Measurements from ENCODE around the gene CCDC183. TPM values are rescaled to one million over a fixed set of nuclear protein-coding genes. Genes with fewer than 3 reads are reported as not detected.

The CCDC183 gene
- total RNA-seq, 1 experiment from 2014 or later = 3.6 TPM

DNA sequence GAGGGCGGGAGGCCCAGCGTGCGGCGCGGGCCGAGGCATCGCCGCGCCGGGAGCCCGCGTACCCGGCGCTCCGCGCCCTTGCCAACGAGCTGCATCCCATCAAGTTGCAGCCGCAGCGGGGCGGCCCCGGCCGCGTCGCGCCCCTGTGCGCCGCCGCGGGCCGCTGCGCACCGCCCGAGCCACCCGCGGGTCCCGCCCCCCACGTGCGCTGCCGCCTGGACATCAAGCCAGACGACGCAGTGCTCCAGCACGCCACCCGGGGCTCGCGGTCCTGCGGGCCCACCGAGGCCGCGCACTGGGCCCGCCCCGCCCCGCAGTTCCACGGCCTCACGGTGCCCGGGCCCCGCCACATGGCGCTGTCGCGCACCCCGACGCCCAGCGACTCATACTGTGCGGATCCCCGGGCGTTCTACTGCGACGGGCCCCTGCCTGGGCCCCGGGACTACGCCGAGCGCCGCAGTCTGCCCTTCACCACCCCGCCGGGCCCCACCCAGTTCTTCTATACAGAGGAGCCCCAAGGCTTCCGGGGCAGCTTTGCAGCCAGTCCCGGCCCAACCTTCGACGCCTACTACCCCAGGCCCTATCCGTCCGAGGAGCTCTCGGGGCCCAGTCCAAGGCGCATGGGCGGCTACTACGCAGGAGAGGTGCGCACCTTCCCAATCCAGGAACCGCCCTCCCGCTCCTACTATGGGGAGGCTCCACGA, 48.8 kb downstream of the CCDC183 start:
- H3F3A ChIP-seq (ENCODE audit: insufficient read depth, low read depth) = peaks cover 14% of the 10 kb centered on the region
- BruUV-seq (replicated peaks) = no TSS peak
- H3K4me2 ChIP-seq = peak overlapping the region; percentile 51; the same call in 1 of the 2 replicates
- H3K9me3 ChIP-seq (ENCODE audit: insufficient read depth, low read depth) = no peaks in the 10 kb centered on the region
- H3K4me3 ChIP-seq = no peak overlapping the region; the same call in 1 of the 2 replicates
- H3K27me3 ChIP-seq (ENCODE audit: insufficient read depth, low read depth) = no peaks in the 10 kb centered on the region
- DNase-seq = no peak
- intact Hi-C loops (cut with micrococcal nuclease; ENCODE audit: unreplicated experiment) = loop anchor here (5.0 kb wide), 2 partner anchors 152 to 182 kb away; partner anchors contain the start of genes ABCA2 and CLIC3
- no peak overlapping the region for H2AFZ ChIP-seq
- POLR2A ChIA-PET (ENCODE audit: unreplicated experiment) = interaction anchor here (0.6 kb wide), 1 partner anchor 56 kb away, joined by 3 read pairs; no protein-coding TSS in a partner anchor
- no peak for TF ChIP-seq EZH2 (IDR thresholded peaks at IDR 0.05; ENCODE audit: low read depth)
- TF ChIP-seq, protein P1, sequence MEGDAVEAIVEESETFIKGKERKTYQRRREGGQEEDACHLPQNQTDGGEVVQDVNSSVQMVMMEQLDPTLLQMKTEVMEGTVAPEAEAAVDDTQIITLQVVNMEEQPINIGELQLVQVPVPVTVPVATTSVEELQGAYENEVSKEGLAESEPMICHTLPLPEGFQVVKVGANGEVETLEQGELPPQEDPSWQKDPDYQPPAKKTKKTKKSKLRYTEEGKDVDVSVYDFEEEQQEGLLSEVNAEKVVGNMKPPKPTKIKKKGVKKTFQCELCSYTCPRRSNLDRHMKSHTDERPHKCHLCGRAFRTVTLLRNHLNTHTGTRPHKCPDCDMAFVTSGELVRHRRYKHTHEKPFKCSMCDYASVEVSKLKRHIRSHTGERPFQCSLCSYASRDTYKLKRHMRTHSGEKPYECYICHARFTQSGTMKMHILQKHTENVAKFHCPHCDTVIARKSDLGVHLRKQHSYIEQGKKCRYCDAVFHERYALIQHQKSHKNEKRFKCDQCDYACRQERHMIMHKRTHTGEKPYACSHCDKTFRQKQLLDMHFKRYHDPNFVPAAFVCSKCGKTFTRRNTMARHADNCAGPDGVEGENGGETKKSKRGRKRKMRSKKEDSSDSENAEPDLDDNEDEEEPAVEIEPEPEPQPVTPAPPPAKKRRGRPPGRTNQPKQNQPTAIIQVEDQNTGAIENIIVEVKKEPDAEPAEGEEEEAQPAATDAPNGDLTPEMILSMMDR (conservative IDR thresholded peaks at IDR 0.05) = no peak
- H3K4me1 ChIP-seq (replicated peaks; ENCODE audit: insufficient read depth) = peaks cover 5% of the 10 kb centered on the region; the same call in 1 of the 2 replicates
- peaks cover 14% of the 10 kb centered on the region for H4K20me1 ChIP-seq (ENCODE audit: insufficient read depth)
- H3K27ac ChIP-seq = no peak overlapping the region
- no peaks in the 10 kb centered on the region for H3K9me2 ChIP-seq (ENCODE audit: insufficient read depth)
- H3K36me3 ChIP-seq (ENCODE audit: low read depth) = no peaks in the 10 kb centered on the region
- CTCF ChIA-PET = no interaction called here
- no peaks in the 10 kb centered on the region for H3K79me2 ChIP-seq (ENCODE audit: low read depth)

DNA sequence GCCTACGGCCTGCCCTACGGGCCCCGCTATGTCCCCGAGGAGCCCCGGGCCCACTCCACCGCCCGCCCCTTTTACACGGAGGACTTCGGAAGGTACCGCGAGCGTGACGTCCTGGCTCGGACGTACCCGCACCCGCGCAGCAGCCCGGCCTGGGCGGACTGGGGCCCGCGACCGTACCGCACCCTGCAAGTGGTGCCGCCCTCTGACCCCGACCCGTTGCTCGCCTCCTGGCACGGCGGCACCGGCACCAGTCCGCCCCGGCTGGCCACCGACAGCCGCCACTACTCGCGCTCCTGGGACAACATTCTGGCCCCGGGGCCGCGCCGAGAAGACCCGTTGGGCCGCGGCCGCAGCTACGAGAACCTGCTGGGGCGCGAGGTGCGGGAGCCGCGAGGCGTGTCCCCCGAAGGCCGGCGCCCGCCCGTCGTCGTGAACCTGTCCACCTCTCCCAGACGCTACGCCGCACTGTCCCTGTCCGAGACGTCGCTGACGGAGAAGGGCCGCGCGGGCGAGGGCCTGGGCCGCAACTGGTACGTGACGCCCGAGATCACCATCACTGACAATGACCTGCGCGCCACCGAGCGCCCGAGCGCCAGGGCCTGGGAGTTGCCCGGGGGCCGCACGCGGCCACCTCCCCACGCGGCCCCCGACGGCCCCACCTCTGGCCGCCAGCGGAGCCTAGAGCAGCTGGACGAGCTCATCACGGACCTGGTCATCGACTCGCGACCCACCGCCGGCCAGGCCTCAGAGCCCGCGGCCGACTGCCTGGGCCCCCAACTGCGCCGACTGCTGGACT, 49.5 kb downstream of the CCDC183 start:
- peaks cover 15% of the 10 kb centered on the region for H3F3A ChIP-seq (ENCODE audit: insufficient read depth, low read depth)
- TF ChIP-seq EZH2 (IDR thresholded peaks at IDR 0.05; ENCODE audit: low read depth) = no peak
- TF ChIP-seq, protein P1 (conservative IDR thresholded peaks at IDR 0.05) = no peak
- no peak overlapping the region for H3K27ac ChIP-seq
- H3K36me3 ChIP-seq (ENCODE audit: low read depth) = no peaks in the 10 kb centered on the region
- peak overlapping the region; percentile 39; the same call in 1 of the 2 replicates for H3K4me3 ChIP-seq
- peak overlapping the region; percentile 51 for H3K4me2 ChIP-seq
- H2AFZ ChIP-seq = no peak overlapping the region
- no peak for DNase-seq
- H3K4me1 ChIP-seq (replicated peaks; ENCODE audit: insufficient read depth) = peaks cover 9% of the 10 kb centered on the region; the same call in 1 of the 2 replicates
- intact Hi-C loops (cut with micrococcal nuclease; ENCODE audit: unreplicated experiment) = loop anchor here (2.0 to 5.0 kb wide), 3 partner anchors 45 to 182 kb away; partner anchors contain the start of genes ABCA2 and CLIC3
- H3K9me2 ChIP-seq (ENCODE audit: insufficient read depth) = no peaks in the 10 kb centered on the region
- H4K20me1 ChIP-seq (ENCODE audit: insufficient read depth) = peaks cover 14% of the 10 kb centered on the region
- no TSS peak for BruUV-seq (replicated peaks)
- no peaks in the 10 kb centered on the region for H3K9me3 ChIP-seq (ENCODE audit: insufficient read depth, low read depth)
- CTCF ChIA-PET = no interaction called here
- H3K79me2 ChIP-seq (ENCODE audit: low read depth) = no peaks in the 10 kb centered on the region
- H3K27me3 ChIP-seq (ENCODE audit: insufficient read depth, low read depth) = no peaks in the 10 kb centered on the region
- POLR2A ChIA-PET (ENCODE audit: unreplicated experiment) = no interaction called here

DNA sequence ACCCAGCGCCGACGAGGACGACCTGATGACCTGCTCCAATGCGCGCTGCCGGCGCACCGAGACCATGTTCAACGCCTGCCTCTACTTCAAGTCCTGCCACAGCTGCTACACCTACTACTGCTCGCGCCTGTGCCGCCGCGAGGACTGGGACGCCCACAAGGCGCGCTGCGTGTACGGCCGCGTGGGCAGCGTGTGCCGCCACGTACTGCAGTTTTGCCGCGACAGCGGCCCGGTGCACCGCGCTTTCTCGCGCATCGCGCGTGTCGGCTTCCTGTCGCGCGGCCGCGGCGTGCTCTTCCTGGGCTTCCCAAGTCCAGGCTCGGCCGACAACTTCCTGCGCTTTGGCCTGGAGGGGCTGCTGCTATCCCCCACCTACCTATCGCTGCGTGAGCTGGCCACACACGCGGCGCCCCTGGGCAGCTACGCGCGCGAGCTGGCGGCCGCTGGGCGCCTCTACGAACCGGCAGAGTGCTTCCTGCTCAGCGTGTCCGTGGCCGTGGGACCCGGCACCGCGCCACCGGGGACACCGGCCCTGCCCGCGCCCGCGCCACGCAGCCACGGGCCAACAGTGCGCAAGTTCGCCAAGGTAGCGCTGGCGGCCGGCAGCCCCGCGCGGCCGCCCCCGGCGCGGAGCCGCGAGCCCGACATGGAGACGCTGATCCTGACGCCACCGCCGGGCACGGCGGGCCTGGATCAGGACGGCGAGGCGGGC, 50.4 kb downstream of the CCDC183 start:
- TF ChIP-seq, protein P1 (conservative IDR thresholded peaks at IDR 0.05) = no peak
- no peak for TF ChIP-seq EZH2 (IDR thresholded peaks at IDR 0.05; ENCODE audit: low read depth)
- peak overlapping the region; percentile 85 for H3K4me2 ChIP-seq
- intact Hi-C loops (cut with micrococcal nuclease; ENCODE audit: unreplicated experiment) = loop anchor here (1.0 to 5.0 kb wide), 5 partner anchors 46 to 181 kb away; partner anchors contain the start of genes ABCA2, CLIC3 and TMEM141
- H2AFZ ChIP-seq = peak overlapping the region; percentile 69; the same call in 1 of the 2 replicates
- ChIA-PET POLR2A (ENCODE audit: unreplicated experiment) (interaction anchor here (0.6 to 1.4 kb wide), 4 partner anchors 55 to 189 kb away, joined by 3 to 27 read pairs (median 8); no protein-coding TSS in a partner anchor), CTCF (interaction anchor here (1.9 kb wide), 1 partner anchor 102 kb away, joined by 9 read pairs; no protein-coding TSS in a partner anchor)
- H3K27ac ChIP-seq = peak overlapping the region; percentile 51; the same call in 1 of the 2 replicates
- BruUV-seq (replicated peaks) = TSS peak; percentile 10
- peak overlapping the region; percentile 87 for H3K4me3 ChIP-seq
- DNase-seq = no peak
- H3K27me3 ChIP-seq (ENCODE audit: insufficient read depth, low read depth) = no peaks in the 10 kb centered on the region
- peaks cover 19% of the 10 kb centered on the region; the same call in 1 of the 2 replicates for H3F3A ChIP-seq (ENCODE audit: insufficient read depth, low read depth)
- peaks cover 13% of the 10 kb centered on the region for H4K20me1 ChIP-seq (ENCODE audit: insufficient read depth)
- H3K79me2 ChIP-seq (ENCODE audit: low read depth) = no peaks in the 10 kb centered on the region
- no peaks in the 10 kb centered on the region for H3K9me3 ChIP-seq (ENCODE audit: insufficient read depth, low read depth)
- no peaks in the 10 kb centered on the region for H3K36me3 ChIP-seq (ENCODE audit: low read depth)
- no peaks in the 10 kb centered on the region for H3K9me2 ChIP-seq (ENCODE audit: insufficient read depth)
- peaks cover 9% of the 10 kb centered on the region; the same call in 1 of the 2 replicates for H3K4me1 ChIP-seq (replicated peaks; ENCODE audit: insufficient read depth)
